HG02642 (cell line): Measurements from ENCODE around the gene INTS3.

Experiments used
- ATAC-seq: cut with Tn5 transposase; IDR thresholded peaks from one replicate; pipeline ENCODE4 v1.9.1; 2021; ENCODE audit warnings: mild to moderate bottlenecking; ENCODE audit not compliant: unreplicated experiment, poor library complexity

The INTS3 gene

DNA sequence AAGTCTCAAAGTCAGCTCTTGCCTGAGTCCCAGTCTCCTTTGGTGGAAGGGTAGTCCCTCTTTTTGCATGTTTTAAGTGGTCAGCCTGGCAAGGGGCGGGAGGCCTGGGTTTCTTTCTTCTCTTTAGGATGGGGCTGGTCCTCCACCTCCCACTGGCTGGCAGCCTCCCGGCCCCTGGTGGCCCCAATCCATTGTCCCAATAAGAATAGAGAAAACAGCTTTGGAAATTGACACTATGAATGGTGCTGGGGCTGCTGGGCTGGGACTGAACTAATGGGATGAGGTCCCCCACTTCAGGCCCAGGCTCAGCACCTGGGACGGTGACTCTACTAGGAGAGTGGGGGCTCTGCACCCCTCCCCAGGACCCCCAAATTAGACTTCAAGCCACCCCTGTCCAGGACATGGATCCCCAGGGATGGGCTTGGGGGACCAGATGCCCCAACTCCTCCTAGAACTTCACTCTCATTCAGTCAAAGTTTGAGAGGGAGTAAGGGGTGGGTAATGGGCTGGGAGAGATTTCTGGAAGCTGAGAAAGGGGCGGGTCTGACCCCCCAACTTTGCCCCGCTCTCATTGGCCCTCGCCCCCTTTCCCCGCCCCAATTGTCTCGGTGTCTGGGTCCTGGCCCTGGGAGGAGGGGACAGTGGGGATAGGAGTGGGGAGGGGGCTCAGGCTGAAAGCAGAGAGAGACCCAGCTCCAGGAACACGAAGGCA is 65.6 kb downstream of the INTS3 start:
- ATAC-seq = no peak

DNA sequence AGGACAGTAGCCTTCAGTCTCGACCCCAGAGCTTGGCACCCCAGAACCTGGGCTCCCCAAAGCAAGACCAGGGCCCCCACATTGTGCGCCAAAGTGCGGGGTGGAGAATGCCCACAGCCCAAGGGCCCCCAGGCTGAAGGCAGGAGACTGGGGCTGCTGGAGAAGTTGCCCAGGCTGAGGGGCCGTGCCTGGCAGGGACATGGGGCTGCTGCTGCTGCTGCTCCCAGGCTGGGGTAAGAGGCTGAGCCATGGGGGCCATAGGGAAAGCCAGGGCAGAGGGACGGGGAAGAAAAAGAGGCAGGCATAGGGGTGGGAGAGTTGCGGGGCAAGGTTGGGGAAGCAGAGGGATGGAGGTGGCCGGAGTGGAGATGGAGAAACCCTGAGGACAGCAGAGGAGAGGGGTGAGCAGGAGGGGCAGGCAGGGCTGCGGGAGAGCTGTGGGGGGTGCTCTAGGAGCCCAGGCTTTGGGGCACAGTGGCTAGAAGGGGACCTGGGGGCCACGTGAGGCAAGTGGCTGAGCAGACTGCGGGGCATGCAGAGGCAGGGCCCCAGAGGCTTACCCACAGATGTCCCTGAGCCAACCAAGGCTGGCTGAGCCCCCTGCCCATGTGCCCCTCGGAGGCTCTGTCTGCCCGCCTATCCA is 66.2 kb downstream of the INTS3 start:
- no peak for ATAC-seq

DNA sequence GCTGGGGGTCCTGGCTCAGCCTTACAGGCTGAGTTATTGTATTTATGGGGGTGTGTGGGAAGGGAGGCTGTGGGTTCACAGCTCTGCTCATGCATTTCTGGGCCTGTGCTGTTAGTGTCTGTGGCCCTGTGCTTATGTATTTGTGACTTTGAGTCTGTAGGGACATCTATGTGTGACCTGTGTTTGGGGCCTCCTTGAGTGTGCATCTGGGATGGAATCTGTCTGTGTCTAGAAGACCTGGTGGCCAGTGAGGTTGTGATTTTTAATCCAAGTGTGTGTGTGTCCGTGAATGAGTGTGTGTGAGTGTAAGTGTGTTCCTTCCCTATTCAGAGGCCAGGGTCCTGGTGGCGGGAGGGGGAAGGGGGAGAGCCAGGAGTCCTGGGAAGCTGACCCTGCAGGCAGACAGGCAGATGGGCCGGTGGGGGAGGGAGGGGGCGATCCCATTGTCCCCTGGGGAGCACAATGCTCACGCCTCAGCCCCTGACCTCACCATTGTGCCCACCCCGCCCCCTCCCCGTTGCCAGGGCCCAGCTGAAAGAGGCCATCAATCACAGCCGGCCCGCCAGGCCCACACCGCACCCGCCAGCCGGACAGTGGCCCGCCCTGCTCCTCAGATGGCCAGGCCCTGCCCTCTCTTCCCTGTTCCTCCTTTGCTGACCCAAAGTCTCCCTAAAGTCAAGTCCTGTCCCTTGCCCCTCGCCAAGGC is 66.9 kb downstream of the INTS3 start:
- no peak for ATAC-seq

DNA sequence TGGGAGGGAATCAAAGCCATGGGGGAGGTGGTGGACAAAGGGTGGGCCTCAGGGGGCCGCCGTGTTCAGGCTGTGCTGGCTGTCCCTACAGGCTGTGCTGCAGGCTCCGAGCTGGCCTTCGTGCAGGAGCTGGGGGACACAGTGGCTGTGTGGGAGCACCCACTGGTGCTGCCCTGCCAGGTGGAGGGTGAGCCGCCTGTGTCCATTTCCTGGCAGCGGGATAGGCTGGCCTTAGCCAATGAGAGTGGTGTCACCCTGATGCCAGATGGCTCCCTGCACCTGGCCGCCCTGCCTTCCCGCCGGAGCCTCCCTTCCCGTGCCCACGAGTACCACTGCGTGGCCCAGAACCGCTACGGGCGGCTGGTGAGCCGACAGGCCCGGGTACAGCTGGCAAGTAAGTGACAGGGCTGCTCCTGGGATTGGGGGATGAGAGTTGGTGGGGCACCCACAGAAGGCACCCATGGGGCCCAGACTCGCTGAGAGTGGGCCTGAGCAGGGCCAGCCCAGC is 67.5 kb downstream of the INTS3 start:
- no peak for ATAC-seq

DNA sequence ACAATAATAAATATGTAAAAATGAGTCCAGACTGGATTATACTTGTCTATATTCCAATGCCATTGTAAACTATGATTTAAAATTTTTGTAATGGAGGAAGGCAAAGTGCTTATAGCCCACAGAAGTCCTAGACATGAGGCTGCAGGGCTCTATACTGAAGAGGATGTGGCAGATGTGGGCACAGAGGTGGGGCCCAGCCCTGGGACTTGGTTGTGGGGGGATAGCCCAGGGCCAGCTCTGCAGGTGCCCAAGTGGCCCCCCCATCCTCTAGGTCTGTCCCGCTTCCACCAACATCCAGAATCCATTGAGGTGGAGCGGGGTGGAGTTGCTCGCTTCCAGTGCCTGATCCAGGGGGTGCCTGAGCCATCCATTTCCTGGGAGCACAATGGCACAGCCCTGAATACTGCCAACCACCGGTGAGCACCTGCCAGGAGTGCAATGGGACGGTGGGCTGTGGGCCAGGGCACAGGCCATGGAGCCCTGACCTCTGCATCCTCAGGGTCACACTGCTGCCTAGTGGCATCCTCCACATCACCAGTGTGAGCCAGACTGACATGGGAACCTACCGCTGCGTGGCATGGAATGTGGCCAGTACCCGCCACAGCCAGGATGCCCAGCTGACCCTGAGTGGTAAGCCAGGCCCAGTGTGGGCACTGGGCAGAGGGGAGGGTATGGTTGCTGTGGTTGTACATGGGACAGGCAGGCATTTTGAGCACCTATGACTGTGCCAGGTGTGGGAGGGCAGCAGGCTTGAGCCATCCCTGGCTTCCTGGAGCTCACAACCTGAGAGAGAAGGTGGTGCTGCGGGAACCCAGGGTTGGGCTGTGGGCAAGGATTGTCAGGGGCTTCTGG is 68.3 kb downstream of the INTS3 start:
- no peak for ATAC-seq

DNA sequence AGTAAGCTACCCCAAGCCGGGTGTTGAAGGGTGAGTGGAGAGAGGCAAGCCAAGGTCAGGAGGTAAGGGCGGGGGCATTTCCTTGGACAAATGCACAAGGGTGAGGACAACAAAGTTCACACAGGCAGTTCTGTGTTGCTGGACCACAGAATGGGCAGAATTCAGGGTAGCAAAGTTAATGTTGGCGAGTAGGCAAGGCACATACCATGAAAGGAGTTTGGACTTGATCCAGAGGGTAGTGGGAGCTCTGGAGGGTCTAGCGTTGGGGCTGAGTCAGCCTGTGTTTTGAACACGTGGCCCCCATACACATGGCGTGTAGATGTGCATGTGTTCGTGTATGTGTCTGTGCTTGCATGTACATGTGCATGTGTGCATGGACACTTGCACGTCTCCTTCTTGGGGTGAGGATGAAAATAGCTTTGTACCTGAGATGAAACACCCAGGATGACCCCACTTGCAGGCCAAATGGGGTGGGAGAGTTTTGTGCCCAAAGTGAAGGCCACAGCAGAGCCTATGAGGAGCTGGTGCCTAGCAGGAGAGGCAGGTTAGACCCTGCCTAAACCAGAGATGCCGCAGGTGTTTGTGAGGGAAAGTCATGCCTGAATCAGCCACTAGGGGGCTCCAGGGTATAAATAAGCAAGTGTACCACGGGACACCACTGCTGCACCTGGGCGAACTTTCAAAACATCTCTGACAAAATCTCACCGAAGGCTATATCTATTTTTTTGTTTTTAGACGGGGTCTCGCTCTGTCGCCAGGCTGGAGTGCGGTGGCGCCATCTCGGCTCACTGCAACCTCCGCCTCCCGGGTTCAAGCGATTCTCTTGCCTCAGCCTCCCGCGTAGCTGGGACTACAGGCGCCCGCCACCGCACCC is 69.2 kb downstream of the INTS3 start:
- ATAC-seq = peak; percentile 64

DNA sequence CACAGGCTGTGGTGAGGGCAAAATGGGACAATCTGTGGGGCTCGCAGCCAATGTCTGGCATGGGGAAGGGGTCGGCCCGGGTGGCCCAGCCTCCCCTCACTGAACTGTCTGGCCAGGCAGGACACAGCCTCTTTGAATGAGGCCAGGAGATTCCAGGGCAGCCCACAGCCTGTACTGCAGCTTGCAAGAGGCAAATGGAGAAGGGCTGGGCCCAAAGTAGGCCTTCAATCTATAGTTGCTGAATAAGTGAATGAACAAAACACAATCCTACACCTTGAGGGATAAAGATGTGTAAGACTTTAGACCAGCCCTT is 70.6 kb downstream of the INTS3 start:
- ATAC-seq = no peak

DNA sequence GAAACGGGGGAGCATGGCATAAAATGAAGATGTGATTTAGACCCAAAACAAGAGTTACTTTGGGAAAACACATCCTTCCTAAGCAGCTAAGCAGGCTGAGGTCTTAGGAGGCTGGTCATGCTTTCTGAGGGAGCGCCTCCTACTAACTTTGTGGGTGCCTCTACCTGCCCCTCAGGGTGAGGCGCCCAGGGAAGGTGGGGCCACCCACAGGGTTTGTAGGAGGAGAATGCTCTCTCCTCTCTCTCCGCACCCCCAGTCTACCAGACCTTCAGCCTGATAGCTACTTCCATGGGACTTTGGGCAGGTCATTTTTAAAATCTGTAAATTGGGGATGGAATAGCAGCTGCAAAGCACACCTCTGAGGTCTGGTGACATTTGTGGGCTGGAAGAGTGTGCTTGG is 71.2 kb downstream of the INTS3 start:
- ATAC-seq = no peak

DNA sequence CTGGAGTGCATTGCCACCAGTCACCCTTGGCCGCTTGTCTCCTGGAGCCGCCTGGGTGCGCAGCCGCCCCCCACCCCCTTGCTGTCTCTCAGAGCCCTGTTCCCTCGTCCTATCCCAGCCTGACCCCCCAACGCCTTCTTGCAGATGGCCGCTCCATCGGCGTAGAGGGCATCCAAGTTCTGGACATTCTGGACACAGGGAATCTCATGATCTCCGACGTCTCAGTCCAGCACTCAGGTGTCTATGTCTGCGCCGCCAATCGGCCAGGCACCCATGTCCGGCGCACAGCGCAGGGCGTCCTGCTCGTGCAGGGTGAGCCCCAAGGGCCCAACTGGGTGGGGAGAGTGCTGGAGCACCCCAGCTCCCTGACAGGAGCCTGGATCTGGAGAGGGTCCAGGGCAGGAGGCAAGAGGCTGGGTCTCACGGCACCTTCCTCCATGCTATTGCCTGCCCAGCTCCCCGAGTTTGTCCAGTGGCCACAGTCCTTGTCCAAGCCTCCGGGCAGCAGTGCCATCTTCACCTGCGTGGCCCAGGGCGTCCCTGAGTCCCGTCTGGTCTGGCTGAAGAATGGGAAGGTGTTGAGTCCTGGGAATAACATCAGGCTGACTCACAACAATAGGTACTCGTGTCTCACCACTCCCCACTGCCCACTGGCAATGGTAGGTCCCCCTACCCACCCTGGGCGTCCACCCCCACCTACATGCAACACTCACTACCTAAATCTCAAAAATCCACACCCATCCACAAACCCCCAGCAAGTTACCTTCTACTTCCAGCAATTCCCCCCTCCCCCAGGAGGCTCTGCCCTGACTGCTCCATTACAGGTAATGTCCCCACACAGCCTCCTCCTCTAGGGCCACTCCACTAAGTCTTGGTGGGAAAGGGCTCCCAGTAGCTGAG is 72.0 kb downstream of the INTS3 start:
- no peak for ATAC-seq

DNA sequence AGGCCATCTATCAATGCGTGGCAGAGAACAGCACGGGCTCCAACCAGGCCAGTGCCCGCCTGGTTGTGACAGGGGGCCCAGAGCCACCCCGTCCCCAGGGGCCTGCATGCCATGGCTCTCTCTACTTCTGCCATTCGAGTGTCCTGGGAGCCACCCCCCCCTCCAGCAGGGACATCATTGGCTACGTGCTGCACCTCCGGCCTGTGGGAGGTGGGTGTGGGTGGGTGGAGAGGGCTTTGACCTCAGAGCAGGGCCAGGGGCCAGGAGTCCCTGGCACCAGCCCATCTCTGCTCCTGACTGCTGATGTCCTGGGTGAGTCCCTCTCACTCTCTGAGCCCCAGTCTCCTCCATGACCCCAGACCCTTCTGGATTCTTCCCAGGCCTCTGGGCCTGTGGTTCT is 72.7 kb downstream of the INTS3 start:
- ATAC-seq = no peak

DNA sequence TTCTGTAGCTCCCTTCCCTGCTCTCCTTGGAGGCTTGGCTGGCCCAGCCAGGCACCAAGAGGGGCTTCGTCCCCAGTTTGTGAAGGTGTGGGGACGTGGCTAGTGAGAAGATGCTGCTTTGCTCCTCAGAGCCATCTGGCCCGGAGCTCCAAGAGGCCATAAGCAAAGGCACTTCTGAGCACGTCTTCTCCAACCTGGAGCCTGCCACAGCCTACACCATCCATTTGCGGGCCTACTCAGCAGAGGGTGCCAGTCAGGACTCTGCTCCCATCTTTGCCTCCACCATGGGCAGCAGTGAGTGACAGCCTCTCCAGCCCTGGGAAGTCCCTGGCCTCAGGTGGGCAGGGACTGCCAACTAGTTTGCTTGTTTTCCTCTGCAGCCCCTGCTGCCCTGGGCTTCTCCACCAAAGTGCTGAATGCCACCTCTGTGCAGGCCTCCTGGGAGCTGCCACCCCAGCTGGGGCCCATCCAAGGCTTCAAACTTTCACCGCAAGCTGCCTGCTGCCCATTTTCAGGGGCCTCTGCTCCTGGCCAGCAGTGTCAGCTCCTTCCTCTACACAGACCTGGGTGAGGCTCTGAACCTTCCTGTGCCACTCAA is 73.3 kb downstream of the INTS3 start:
- ATAC-seq = no peak

DNA sequence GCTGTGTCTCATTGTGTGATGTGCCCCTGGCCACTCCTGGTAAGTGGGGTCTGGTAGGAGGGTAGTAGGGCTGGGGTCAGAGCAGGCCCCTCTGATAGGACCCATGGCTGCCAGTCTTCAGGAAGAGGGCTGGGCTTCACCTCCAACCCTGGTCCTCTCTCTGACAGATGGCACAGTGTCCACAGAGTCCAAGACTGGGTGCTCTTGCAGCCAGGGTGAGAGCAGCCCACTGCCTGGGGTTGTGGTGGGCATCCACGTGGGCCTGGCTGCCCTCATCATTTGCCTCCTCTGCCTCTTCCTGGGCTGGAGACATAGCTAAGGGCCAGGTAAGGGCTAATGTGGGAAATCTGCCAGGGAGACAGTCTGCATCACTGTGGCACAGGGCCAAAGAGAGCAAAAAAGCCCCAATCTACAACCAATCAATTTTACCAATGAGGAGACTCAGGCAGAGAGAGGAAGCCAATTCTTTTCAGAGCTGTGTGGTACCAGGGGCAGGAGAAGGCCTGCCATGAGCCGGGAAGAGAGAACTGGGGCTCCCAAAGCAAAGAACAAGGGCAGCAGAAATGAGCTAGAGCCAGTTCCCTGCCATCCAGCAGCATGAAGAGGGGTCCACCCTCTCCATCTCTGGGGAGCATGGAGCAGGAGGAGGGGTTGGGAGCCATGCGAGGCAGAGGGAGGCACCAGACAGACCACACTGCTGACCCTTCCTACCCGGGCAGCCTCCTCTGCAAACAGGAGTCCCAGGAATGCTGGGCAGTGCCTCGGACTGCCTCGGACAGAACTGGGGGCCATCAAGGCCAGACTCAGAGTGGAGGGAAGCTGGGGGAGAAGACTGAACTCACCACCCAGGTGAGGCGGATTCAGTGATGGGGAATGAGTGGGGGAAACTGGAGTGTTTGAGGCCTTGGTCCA is 74.2 kb downstream of the INTS3 start:
- ATAC-seq = no peak

DNA sequence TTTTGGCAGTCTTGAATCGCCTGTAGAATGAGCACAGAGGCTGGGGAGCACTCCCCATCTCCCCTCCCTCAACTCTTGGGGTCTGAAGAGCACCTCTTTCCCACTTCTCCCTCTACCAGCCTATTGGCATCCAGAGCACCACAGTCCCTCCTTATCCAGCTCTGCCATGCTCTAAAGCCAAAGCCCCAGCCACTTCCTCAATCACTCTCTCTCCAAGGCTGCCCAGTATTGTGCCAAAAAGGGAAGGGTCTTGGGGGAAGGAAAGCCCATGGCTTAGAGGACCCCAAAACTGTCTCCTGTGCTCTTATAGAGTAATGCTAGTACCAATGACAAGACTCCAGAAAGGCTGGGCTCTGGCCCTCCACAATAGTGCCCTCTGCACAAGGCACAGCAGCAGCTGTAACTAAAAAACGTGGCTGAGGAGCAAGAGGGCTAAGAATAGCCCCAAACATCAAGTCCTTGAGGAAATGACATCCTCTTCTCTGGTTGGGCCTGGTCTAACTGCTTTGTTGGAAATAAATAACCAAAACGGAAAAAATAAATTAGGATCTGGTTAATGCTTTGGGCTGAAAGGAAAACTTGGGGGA is 75.7 kb downstream of the INTS3 start:
- no peak for ATAC-seq

DNA sequence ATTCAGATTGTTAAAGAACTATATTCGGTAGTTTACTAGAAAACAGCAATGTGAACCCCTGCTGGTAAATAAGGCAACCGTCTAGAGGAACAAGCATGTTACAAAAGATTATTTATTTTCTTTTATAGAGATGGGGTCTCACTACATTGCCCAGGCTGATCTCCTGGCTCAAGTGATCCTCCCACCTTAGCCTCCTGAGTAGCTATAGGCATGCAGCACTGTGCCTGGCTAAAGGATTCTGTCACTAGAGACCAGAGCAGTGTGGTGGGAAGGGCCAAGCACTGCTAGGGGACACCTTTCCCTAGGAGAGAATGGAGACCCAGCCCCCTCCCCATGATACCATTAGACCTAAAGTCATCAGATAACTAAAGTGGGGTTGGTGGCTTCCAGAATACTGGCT is 76.3 kb downstream of the INTS3 start:
- no peak for ATAC-seq

DNA sequence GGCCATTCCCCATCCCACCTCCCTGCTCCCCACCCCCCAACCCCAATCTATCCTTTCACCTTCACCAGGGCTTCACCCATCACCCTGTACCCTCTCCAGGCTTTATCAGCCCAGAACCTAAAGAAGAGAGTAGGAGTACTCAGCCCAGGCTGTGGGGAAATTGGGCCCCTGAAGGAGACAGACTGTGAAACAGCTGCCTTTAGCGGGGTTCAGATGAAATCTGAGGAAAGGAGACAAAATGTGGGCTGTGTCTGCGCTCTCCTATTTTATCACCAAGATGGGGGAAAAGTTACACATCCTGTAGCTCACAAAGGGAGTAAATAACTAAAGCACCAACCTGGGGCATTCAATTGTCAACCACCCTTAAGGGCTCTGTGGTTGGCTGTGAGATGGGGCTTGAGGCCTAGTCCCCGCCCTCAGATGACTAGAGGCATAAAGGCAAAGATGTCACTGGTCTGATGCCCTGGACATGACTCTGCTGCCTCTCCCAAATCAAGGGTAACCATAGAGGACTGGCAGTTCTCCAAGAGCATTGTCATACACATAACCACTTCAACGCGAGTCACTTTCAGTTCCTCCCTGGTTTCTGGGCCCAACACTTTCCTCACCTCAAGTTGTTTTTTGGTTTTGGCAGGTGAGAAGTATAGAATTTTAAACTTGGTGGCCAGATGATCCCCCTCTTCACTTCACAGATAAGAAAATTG is 77.3 kb downstream of the INTS3 start:
- ATAC-seq = peak; percentile 88
